Left colon (tissue), 2 donors: ENCODE data around the gene PRSS36. TPM values are rescaled to one million over a fixed set of nuclear protein-coding genes. Genes with fewer than 3 reads are reported as not detected.
A peak's percentile ranks its signal among the peaks of the same experiment; 100 is the strongest.

Experiments
- ATAC-seq: fragments of 200-7000 bp; cut with Tn5 transposase; one replicate; pipeline ENCODE4 v1.9.1; 2020; ENCODE audit warnings: mild to moderate bottlenecking, moderate library complexity
- DNase-seq, 2 donors: peaks; one replicate each; pipeline ENCODE4 v3.0.0-alpha.2; 2020
- intact Hi-C, 2 donors: fragments of 100-400 bp; cut with DNase I in 1 of 2; cut with micrococcal nuclease in 1 of 2; formaldehyde crosslinking; loops; one replicate each; pipeline versions ENCODE4 v1.11.2 to v1.14.0; 2022; cut with DNase I, micrococcal nuclease
- total RNA-seq, 2 donors: library from RNA; stranded (reverse); fragmentation: NEBNext Ultra II Directional; extraction: Animal tissue kit (Norgen Biotek cat#: 25700); gene quantifications; one replicate each; pipeline ENCODE4 v1.2.1, GENCODE V29; 2021
- donor health status: DM: no; HTN: no; CAD: no.
- donor health status: DM: yes; HTN: yes; CAD: no.

PRSS36 gene
- total RNA-seq, 2 donors from 2014 or later: 8.1 to 9.7 TPM

DNA sequence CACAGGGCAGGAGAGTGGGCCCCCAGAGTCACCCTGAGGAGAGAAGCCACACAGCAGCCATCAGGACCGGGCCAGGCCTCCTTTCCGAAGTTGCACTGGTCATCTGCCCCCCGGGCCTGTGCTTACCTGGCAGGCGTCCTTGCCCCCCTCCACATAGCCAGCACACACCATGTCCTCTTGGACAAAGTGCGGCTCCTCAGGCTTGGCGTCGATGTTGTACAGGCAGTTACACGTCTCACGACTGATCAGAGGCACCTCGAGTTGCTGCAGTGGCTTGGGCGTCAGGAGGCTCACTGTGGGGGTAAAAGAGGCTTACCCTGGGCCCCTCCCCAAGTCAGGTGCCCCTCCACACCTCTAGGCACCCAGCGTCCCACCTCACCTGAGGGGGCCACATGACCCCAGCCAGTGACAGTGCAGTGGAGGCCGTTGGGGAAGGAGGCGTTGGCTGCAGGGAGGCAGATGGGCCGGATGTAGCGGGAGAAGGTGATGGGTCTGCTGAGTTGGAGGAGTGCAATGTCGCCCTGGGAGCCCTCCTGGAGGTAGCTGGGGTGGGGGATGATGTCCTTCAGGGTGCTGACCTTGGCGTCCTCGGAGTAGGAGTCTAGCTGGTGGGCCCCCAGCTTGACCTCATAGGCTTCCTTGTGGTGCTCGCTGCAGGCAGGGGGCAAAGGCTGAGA lies 17.4 kb downstream of the PRSS36 start:
- no peak for ATAC-seq
- DNase-seq: no peak
- intact Hi-C loops: no loop called here

GRCh38 chr16:31131841-31132271 lies 18.0 kb downstream of the PRSS36 start:
- ATAC-seq: peak; percentile 51
- peak; percentile 75 to 89 for DNase-seq
- intact Hi-C loops: no loop called here

DNA sequence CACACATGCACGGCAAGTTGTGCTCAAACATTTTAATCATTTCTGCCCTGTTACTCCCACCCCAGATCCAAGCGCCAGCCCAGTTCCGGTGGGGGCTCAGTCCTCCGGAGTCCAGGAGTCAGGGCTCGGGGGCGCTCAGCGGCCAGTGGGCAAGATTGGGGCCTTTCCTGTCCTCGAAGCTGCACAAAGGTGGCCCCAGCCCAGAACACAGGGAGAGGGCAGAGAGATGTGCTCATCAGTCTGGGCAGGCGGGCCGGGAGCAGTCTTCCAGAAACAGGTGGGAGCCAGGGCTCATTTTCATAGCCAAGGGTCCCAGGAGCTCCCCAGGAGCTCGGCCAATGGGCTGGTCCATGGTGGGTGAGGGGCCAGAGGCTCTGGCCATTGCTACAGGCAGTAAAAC lies 18.4 kb downstream of the PRSS36 start:
- intact Hi-C loops: no loop called here

GRCh38 chr16:31130899-31131298 lies 19.0 kb downstream of the PRSS36 start:
- DNase-seq (peak; percentile 87 to 95), ATAC-seq (peak; percentile 61)
- intact Hi-C loops: no loop called here

More for the DNA sequence above, 18.4 kb downstream of the PRSS36 start:
- DNase-seq: no peak
- no peak for ATAC-seq

DNA sequence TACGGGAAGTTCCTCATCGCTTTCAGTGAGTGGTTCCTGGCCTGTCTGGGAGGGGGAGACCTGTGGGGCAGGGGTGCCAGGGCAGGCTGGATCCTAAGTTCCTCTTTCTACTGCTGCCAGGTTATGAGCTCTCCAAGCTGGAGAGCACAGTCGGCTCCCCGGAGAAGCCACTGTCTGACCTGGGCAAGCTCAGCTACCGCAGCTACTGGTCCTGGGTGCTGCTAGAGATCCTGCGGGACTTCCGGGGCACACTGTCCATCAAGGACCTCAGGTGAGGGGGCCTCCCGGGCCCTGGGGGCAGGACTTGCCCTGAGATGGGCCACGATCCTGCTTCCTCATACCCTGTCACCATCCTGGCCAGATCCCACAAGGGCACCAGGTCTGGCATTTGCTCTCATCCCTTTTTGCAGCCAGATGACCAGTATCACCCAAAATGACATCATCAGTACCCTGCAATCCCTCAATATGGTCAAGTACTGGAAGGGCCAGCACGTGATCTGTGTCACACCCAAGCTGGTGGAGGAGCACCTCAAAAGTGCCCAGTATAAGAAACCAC lies 19.5 kb downstream of the PRSS36 start:
- intact Hi-C loops: no loop called here
- ATAC-seq: peak; percentile 0
- DNase-seq: no peak

DNA sequence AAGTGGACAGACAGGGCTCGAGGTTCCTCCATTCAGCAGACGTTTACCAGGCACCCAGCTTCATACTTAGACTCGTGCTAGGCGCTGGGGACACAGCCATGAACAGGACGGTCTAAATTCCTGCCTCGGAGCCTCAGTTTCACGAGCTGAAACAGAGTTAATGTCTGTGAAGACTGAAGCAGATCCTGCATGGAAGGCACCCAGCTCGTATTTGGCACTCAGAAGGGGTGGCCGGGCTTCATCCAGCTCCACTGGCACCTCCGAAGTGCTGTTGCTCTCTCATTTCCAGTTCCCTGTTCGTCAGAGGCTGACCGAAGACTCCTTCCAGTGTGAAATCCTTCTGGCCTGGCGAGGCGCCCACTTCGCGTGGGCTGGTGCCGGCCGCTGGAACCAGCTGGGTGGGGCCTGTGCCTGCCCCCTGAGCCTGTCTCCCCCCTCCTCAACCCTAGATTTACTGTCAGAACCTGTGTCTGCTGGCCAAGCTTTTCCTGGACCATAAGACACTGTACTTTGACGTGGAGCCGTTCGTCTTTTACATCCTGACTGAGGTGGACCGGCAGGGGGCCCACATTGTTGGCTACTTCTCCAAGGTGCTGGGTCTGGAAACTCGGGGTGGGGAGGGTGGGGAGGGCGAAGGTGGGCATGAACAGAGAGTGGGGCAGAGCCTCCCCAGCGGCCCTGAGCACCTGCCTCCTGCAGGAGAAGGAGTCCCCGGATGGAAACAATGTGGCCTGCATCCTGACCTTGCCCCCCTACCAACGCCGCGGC lies 20.1 kb downstream of the PRSS36 start:
- ATAC-seq (no peak), DNase-seq (peak in 1 of 2 donors; percentile 63)
- intact Hi-C loops: no loop called here

DNA sequence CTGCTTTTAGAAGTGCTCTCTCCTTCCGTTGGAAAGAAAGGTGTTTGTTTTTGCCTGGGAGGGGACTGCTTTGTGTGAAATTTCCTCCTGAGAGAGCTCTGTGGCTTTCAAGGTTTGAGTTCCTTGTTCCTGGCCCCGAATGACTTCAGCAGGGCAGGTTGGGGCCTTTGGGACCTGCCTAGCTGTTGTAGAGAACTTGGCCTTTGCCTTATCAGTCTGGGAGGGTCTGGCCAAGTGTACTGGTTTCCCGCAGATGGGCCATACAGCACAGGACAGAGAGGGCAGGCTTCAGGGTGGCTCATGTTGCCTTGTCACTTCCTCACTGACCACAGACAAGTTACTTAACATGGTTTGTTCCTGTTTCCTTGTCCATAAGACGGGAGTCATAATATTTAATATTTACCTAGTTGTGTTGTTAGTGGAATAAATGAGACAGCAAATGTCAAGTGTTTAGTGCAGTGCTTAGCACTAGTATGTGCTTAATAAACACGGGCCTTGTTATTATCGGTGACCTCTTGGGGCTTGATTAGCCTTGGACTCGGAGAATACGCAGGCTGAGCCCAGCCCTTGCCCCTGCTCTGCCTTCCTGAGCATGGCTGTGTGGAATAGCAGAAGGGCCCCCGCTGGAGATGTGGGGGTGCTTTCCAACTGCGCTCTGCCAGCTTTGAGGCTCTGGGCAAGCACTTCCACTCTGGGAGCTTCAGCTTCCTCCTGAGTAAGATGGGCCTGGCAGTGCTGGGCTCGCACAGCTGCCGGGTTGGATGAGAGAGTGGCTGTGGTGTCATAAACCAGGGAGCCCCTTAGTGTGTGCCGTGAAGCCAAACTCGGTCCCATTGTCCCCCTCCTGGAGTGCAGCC lies 20.9 kb downstream of the PRSS36 start:
- ATAC-seq (peak; percentile 54), DNase-seq (peak; percentile 68 to 88)
- intact Hi-C loops: no loop called here

DNA sequence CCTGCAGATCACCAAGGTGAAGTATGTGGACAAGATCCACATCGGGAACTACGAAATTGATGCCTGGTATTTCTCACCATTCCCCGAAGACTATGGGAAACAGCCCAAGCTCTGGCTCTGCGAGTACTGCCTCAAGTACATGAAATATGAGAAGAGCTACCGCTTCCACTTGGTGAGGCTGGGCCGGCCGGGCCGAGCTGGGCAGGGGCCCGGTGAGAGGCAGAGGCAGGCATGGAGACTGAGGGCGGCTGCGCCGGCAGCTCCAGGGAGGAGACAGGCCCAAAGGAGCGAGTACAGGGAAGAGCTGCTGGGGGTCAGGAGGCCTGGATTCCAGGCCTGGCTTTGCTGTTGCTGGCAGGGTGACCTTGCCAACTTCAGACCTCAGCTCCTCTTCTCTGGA lies 22.7 kb downstream of the PRSS36 start:
- DNase-seq (no peak), ATAC-seq (no peak)
- intact Hi-C loops: no loop called here

GRCh38 chr16:31125844-31126243 lies 24.0 kb downstream of the PRSS36 start:
- no peak for ATAC-seq
- DNase-seq: no peak
- intact Hi-C loops: no loop called here

DNA sequence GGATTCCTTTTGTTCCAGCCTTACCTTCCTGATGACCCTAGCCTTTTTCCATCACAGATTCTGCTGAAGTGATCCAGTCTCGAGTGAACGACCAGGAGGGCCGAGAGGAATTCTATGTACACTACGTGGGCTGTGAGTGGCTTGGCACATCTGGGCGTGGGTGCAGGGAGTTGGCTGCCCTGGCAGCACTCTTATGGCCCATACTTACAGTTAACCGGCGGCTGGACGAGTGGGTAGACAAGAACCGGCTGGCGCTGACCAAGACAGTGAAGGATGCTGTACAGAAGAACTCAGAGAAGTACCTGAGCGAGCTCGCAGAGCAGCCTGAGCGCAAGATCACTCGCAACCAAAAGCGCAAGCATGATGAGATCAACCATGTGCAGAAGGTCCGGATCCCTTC lies 29.7 kb downstream of the PRSS36 start:
- DNase-seq (no peak), ATAC-seq (no peak)
- intact Hi-C loops: no loop called here

DNA sequence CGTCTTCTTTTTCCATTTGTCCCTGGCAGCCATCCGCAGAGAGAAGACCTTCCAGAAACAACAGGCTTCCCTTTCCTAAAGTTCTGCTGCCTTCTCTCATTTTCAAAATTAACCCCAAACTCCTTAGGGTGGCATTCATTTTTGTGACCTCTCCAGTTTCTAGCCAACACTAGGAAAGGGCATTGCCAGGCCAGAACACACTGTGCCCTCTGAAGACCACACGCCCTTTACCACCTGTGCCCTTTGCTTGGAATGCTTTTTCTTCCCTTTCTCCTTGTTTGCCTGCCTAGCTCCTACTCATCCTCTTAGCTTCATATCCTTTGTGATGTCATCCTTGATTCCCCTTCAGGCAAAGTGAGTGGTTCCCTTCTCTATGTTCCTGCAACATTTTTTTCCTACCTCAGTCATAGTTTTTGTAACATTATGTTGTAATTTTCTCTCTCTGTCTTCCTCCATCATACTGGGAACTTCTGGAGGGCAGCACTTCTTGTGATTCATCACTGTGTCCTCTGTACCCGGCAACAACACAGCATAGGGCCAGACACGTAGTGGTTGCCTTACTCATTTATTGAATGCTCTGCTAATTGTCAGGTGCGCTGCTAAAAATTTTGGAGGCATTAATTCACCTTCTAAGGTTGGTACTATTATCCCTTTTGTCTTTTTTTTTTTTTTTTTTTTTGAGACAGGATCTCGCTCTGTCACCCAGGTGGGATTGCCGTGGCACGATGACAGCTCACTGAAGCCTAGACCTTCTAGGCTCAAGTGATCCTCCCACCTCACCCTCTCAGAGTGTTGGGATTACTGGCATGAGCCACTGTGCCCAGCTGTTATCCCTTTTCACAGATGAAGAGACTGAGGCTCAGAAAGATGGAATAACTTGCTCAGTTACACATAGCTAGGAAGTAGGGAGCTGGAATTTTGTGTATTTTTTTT lies 31.4 kb downstream of the PRSS36 start:
- DNase-seq (no peak), ATAC-seq (no peak)
- intact Hi-C loops: no loop called here

- DNase-seq: peak; percentile 98 to 99
- intact Hi-C loops: no loop called here
Observed at GRCh38 chr16:31117384-31118222, 32.3 kb downstream of the PRSS36 start, which contains the start of gene KAT8. KAT8 (plus strand) TSS chr16:31117664; CDS start chr16:31117682, 18 bp downstream.

GRCh38 chr16:31114468-31114867 lies 35.4 kb downstream of the PRSS36 start:
- intact Hi-C loops: no loop called here
- ATAC-seq: no peak
- DNase-seq: no peak

More at GRCh38 chr16:31117384-31118222, 32.3 kb downstream of the PRSS36 start, which contains the start of gene KAT8:
- peak; percentile 87 for ATAC-seq

- ATAC-seq: peak; percentile 3
- intact Hi-C loops: no loop called here
- no peak for DNase-seq
Observed at GRCh38 chr16:31113121-31114120, 36.4 kb downstream of the PRSS36 start.

DNA sequence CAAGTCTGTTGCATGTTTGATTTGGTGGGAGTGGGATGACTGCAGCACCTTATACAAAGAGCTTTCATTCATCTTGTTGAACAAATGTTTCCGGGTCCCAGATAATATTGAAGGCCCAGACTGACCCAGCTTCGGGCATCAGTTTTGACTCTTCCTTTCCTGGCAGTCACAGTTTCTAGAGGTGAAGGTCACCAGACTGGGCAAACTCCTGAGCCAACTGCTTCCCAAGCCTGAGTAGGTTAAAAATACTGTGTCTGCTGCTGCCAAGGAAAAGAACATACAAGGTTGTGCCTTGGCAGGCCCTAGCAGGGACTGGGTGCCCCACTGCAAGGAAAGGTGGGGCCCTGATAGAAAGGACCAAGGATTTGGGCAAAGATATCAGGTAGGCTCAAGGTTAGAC lies 37.2 kb downstream of the PRSS36 start:
- DNase-seq: no peak
- ATAC-seq: no peak
- intact Hi-C loops: no loop called here

- no peak for ATAC-seq
- intact Hi-C loops: no loop called here
- DNase-seq: no peak
Observed at GRCh38 chr16:31111881-31112466, 37.9 kb downstream of the PRSS36 start.
